Measurements from ENCODE around the gene PPRC1. TPM values are rescaled to one million over a fixed set of nuclear protein-coding genes. Genes with fewer than 3 reads are reported as not detected.

Gene PPRC1
- total RNA-seq, result 12.3 and 16.6 TPM in 2 replicates

DNA sequence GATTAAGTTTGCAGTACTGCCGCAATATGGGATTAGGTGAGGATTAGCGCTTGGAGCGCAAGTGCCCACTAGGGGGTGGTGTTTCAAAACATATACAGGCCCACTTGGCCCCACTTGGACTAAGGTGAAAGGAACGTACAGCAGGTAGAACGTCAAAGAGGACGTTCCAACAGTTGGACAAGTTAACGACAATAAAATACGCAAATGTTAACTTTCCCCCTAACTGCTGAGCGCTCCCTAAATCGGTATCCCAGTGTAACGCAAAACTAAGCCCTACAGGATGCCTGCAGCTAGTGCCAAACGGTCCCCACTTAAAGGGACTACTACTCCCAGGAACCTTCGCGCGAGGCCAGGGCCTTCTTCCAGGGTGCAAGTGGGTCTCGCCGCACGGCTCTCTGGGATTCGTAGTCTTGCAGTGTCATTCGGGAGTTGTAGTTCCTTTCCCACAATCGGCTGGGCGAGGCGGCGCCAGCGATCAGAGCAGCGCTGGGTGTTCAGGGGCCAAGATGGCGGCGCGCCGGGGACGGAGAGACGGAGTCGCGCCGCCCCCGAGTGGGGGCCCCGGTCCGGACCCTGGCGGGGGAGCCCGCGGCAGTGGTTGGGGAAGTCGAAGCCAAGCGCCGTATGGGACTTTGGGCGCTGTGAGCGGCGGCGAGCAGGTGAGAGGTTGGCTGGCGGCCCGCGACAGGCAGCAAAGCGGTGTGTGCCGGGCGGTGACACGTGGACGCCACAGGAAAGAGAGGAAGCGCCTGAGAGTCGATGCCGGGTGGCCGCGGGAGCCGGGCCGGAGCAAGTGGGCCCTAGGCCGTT, at the start of gene PPRC1:
PPRC1 (plus strand) TSS at position 478 of the 810 bp plus-strand sequence; CDS start at position 507, 29 bp downstream.
- peak; percentile 99 for DNase-seq (ENCODE audit: low read depth, low spot score)

GRCh38 chr10:102083541-102083940, 49.3 kb upstream of the PPRC1 start:
- DNase-seq (ENCODE audit: low read depth, low spot score), result no peak

DNA sequence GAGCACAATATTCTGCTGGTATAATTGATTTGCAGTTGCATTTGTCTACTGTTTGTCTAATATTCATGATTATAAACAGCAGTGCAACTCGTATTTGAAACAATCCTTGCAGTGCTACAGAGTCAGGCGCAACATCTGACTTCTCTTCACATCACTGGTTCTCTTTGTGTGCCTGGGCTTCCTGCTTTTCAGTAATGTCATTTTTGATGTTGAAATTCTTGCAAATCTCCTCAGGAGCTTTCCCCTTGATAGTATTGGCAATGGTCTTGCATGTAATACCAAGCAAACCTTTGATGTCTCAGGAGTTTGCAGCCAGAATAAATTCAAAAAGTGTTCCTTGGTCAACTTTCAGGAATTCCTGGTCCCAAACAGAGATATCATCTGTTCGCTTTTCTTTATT, 47.5 kb upstream of the PPRC1 start:
- no peak for DNase-seq (ENCODE audit: low read depth, low spot score)

GRCh38 chr10:102086196-102086595, 46.6 kb upstream of the PPRC1 start:
- DNase-seq (ENCODE audit: low read depth, low spot score), result no peak

GRCh38 chr10:102090772-102091171, 42.1 kb upstream of the PPRC1 start:
- no peak for DNase-seq (ENCODE audit: low read depth, low spot score)

GRCh38 chr10:102096449-102096848, 36.4 kb upstream of the PPRC1 start:
- DNase-seq (ENCODE audit: low read depth, low spot score), result no peak

DNA sequence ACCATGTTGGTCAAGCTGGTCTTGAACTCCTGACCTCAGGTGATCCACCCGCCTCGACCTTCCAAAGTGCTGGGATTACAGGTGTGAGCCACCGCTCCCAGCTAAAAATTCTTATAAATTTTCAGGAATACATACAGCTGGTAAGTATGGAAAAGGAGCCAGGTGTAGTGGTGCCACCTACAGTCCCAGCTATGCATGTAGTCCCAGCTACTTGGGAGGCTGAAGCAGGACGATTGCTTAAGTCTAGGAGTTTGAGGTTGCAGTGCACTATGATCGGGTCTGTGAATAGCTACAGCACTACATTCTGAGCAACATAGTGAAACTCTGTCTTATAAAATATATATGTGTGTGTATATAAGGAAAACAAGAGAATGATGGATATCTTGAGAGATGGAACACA, 31.7 kb upstream of the PPRC1 start:
- DNase-seq (ENCODE audit: low read depth, low spot score), result no peak

- no peak for DNase-seq (ENCODE audit: low read depth, low spot score)
Measured at GRCh38 chr10:102102421-102102820, 30.4 kb upstream of the PPRC1 start.

- no peak for DNase-seq (ENCODE audit: low read depth, low spot score)
Measured at GRCh38 chr10:102106998-102107397, 25.8 kb upstream of the PPRC1 start.

- no peak for DNase-seq (ENCODE audit: low read depth, low spot score)
Measured at GRCh38 chr10:102109166-102110116, 23.4 kb upstream of the PPRC1 start.

- DNase-seq (ENCODE audit: low read depth, low spot score), result no peak
Measured at GRCh38 chr10:102111276-102111675, 21.6 kb upstream of the PPRC1 start.

GRCh38 chr10:102112210-102112817, 20.5 kb upstream of the PPRC1 start:
- no peak for DNase-seq (ENCODE audit: low read depth, low spot score)

DNA sequence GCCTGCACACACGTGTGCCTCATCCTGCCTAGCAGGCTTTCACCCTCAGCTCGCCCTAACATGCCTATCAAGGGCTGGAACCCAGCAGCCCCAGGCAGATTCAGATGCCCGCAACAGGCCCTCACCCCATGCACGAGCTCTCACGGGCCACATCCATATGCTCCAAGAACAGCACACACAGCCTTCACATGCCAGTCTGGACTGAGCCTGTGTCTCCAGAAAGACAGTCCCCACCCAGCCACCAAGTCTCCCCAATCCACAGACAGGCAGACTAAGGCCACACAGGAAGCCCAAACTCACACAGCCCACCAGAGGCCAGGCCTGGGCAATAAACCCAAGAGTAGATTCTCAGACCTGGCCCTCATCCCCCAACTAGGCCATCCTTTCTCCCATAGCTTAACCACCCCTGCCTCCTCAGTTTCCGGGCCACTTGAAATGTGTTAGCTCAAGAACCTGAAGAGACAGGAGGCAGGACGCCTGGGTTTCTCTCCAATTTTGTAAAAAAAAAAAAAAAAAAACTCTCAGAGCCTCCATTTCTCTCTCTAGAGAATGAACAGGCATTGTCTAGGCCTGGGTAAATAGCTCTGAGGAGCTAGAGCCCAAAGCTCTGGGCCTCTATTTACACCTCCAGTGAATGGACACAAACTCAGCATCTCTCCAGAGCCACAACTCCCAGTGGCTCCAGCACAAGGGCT, 19.4 kb upstream of the PPRC1 start:
- no peak for DNase-seq (ENCODE audit: low read depth, low spot score)

GRCh38 chr10:102113956-102114857, 18.6 kb upstream of the PPRC1 start:
- DNase-seq (ENCODE audit: low read depth, low spot score), result no peak

DNA sequence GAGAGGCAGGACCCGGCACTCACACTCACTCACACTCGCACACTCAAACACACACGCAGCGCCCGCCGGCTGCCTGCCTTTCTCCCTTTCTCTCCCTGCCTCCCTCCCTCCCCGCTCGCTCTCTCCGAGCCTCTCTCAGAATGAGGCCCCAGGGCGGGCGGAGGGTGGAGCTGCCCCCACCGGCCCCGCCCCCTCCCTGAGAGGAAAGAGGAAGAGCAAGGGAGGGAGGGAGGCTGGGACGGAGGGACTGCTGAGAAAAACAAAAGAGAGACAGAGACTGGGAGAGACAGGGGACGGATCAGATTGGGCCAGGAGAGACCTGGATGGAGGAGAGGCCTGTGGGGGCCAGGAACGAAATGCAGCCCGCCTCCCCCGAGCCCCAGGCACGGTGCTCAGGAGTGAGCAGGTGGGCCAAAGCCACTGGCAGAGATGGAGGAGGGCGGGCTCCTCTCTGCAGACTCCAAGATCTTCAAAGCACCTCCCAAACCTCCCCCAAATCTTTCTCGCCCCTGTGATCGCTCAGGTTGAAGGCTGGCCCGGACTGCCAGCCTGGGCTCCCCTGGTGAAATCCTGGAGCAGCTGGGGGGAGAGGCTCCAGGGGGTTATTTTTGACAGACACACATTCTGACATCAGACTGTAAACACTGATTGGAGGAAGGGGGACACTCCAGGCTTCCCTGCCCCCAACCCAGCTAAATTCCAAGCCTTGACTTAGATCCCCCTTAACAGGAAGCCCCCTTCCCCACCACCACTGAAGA, 17.8 kb upstream of the PPRC1 start:
- DNase-seq (ENCODE audit: low read depth, low spot score), result no peak

- no peak for DNase-seq (ENCODE audit: low read depth, low spot score)
Measured at GRCh38 chr10:102115775-102116174, 17.1 kb upstream of the PPRC1 start.

DNA sequence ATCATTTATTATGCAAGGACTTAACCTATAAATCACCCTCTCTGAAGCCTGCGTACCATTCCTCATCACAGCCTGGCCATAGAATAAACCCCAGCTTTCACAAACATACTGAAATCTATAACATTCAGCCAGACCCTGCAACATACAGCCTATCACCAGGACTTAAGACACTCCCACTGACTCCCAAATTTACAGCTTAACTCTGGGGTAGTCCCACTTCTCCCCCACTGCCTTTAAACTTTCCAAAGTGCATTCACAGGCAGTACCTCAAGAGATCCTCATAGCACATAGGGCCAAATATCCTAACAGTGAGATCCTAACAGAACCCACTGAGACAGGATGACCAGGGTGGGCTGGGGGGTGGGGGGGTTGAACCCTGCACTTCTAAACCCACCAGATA, 16.2 kb upstream of the PPRC1 start:
- no peak for DNase-seq (ENCODE audit: low read depth, low spot score)

DNA sequence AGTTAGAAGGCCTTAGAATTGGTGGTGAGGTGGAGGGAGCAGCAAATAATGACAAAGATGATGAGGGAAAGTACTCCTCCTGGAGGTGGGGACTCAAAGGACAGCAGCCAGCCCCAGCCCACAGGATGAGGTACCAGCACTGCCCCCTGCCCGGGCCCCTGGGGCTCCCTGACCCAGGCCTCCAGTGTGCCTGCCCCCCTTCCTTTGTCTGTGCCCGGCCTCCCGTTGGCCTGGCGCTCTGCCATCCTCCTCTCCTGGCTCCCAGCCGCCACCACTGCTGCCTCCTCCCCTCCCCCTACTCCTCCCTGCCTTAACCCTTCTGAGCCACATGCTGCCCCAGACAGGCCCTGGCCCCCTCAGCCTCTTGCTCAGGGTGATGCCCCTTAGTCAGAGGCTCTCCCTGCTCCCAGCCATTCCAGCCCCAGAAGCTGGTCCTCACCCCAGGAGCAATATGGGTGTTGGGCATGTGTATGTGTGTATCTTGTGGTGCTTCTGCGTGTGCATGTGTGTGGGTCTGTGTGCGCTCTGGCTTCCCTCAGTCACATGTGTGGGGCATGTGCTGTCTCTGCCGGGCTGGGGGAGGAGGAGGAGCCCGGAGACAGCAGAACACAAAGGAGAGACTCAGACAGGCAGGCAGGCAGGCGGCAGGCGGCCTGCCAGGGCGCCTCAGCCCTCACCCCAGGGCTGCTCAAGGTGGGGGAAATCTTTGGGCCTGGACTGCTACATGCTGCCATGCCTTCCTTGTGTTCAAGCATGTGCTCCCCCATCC, 15.3 kb upstream of the PPRC1 start:
- no peak for DNase-seq (ENCODE audit: low read depth, low spot score)

DNA sequence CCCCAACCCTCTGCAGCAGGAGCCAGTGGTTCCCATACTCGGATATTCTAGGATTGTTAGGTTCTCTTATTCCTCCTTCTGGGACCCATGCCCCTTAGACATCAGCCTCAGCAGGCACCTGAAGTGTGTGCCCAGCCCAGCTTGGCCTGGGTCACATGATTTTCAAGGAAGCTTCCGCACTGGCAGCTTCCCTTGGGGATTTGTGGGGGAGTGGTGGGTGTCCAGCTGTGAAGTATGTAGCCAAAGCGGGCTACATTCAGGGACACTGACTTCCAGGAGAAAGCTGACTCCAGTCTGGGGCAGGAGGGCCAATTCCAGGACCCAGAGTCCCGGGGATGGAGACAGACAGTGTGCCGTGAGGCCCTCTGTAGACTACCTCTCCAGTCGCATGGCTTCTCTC, 14.0 kb upstream of the PPRC1 start:
- no peak for DNase-seq (ENCODE audit: low read depth, low spot score)
